Endothelial cell of umbilical vein (primary cell): Measurements from ENCODE around the gene LACTB.

ENCODE experiments used
- CTCF ChIP-seq, 2 donors: IDR thresholded peaks; 1 replicate in 1 of 2; 2 replicates in 1 of 2; pipeline ENCODE4 v1.5.1; 2011; ENCODE audit warnings: low read length in 2 of 2, mild to moderate bottlenecking in 2 of 2, moderate library complexity in 2 of 2, control low read depth in 1 of 2, inconsistent platforms in 1 of 2, low read depth in 1 of 2; ENCODE audit not compliant: insufficient read depth in 1 of 2; ENCODE audit errors: extremely low read depth in 1 of 2
- FOS ChIP-seq: IDR thresholded peaks from 2 replicates; pipeline ENCODE4 v1.6.1; 2011; ENCODE audit warnings: mild to moderate bottlenecking, low read length, moderate library complexity, borderline replicate concordance; ENCODE audit not compliant: insufficient read depth
- MAX ChIP-seq: IDR thresholded peaks from 2 replicates; pipeline ENCODE4 v1.6.1; 2011; ENCODE audit not compliant: insufficient read depth, insufficient read length
- POLR2A ChIP-seq: IDR thresholded peaks from 2 replicates; pipeline ENCODE4 v1.6.1; 2012; ENCODE audit warnings: low read depth, mild to moderate bottlenecking, control low read depth, low read length

DNA sequence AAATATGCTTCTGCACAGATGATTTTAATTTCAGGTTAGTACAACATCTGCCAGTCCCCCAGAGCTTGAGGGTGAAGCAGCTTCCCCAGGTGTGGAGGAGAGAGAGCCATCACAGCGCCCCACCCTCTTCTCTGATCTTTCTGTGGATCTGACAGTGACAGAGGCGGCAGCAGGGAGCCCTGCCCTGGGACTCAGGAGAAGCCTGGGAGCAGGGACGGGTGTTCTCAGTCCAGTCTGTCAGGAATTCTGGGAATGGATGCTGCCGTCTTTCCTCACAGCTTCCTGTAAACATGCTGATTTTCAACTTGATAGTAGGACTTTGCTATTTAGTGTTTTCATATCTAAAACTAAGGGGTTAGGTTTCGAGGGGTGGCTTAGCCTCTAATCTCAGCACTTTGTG is 56.4 kb downstream of the LACTB start:
- no peak for TF ChIP-seq MAX
- TF ChIP-seq CTCF (IDR thresholded peaks at IDR 0.05; ENCODE audit: extremely low read depth in 1 of 2, insufficient read depth in 1 of 2, low read depth in 1 of 2, low read length in 2 of 2): no peak
- no peak for TF ChIP-seq FOS
- no peak for TF ChIP-seq POLR2A
